HUES6 (cell line): ENCODE results near the gene KRTAP9-3.
"Not testable (repeated sequence)": the region's sequence is repeated elsewhere in the genome, so short reads cannot be mapped to it uniquely, and the experiment has no call there.

Experiments
- H3K27ac ChIP-seq: 2 replicates; pipeline ENCODE4 v1.7.0; 2013; ENCODE audit warnings: low read depth, mild to moderate bottlenecking, low read length, inconsistent platforms
- H3K27me3 ChIP-seq: 2 replicates; pipeline ENCODE4 v1.6.1; 2013; ENCODE audit warnings: low read length; ENCODE audit not compliant: control insufficient read depth, insufficient read depth
- H3K36me3 ChIP-seq: 2 replicates; pipeline ENCODE4 v1.6.1; 2013; ENCODE audit warnings: low read length; ENCODE audit not compliant: control insufficient read depth, insufficient read depth
- H3K4me1 ChIP-seq: 2 replicates; pipeline ENCODE4 v1.6.1; 2013; ENCODE audit warnings: low read length; ENCODE audit not compliant: control insufficient read depth, insufficient read depth
- H3K4me3 ChIP-seq: 2 replicates; pipeline ENCODE4 v1.5.1; 2013; ENCODE audit warnings: low read depth, low read length
- H3K9ac ChIP-seq: one replicate; pipeline ENCODE4 v1.6.1; 2013; ENCODE audit warnings: mild to moderate bottlenecking, low read length
- H3K9me3 ChIP-seq: 2 replicates; pipeline ENCODE4 v1.6.1; 2013; ENCODE audit warnings: low read depth, low read length; ENCODE audit not compliant: control insufficient read depth, insufficient read depth

The KRTAP9-3 gene

GRCh38 chr17:41215681-41216080, 16.6 kb upstream of the KRTAP9-3 start:
- Histone ChIP-seq H3K27ac (no peak overlapping the region), H3K36me3 (no peaks in the 10 kb centered on the region), H3K4me1 (no peaks in the 10 kb centered on the region), H3K9ac (no peak overlapping the region), H3K9me3 (no peaks in the 10 kb centered on the region), H3K4me3 (no peak overlapping the region), H3K27me3 (no peaks in the 10 kb centered on the region)

GRCh38 chr17:41223821-41224220, 8.4 kb upstream of the KRTAP9-3 start:
- H3K9ac ChIP-seq, result no peak overlapping the region
- no peak overlapping the region for H3K27ac ChIP-seq
- no peaks in the 10 kb centered on the region for H3K4me1 ChIP-seq
- H3K4me3 ChIP-seq, result no peak overlapping the region
- H3K36me3 ChIP-seq, result no peaks in the 10 kb centered on the region
- peaks cover 4% of the 10 kb centered on the region; the same call in 1 of the 2 replicates for H3K27me3 ChIP-seq
- no peaks in the 10 kb centered on the region for H3K9me3 ChIP-seq

- Histone ChIP-seq H3K4me3 (no peak overlapping the region), H3K36me3 (no peaks in the 10 kb centered on the region)
These were observed 6.2 kb upstream of the KRTAP9-3 start for GRCh38 chr17:41226051-41226450.

GRCh38 chr17:41226598-41227095, 5.6 kb upstream of the KRTAP9-3 start, which contains the start of gene KRTAP9-2:
Gene KRTAP9-2 (plus strand): TSS chr17:41226648. CDS start chr17:41226655, 7 bp downstream.
- not testable (repeated sequence) for H3K27me3 ChIP-seq, H3K9me3 ChIP-seq, H3K27ac ChIP-seq, H3K9ac ChIP-seq, H3K4me3 ChIP-seq, H3K4me1 ChIP-seq, H3K36me3 ChIP-seq

More at GRCh38 chr17:41226051-41226450, 6.2 kb upstream of the KRTAP9-3 start:
- Histone ChIP-seq H3K9ac (no peak overlapping the region), H3K4me1 (no peaks in the 10 kb centered on the region), H3K27me3 (peaks cover 4% of the 10 kb centered on the region; the same call in 1 of the 2 replicates), H3K9me3 (no peaks in the 10 kb centered on the region), H3K27ac (no peak overlapping the region)

- H3K9ac ChIP-seq, result no peak overlapping the region
- H3K9me3 ChIP-seq, result no peaks in the 10 kb centered on the region
- no peaks in the 10 kb centered on the region for H3K36me3 ChIP-seq
- no peak overlapping the region for H3K4me3 ChIP-seq
- no peaks in the 10 kb centered on the region for H3K4me1 ChIP-seq
- H3K27me3 ChIP-seq, result peaks cover 10% of the 10 kb centered on the region; the same call in 1 of the 2 replicates
- H3K27ac ChIP-seq, result no peak overlapping the region
These were observed 2.2 kb upstream of the KRTAP9-3 start for GRCh38 chr17:41230094-41230493.

- H3K4me3 ChIP-seq, result no peak overlapping the region
- H3K27ac ChIP-seq, result no peak overlapping the region
- H3K9ac ChIP-seq, result no peak overlapping the region
- peaks cover 11% of the 10 kb centered on the region for H3K27me3 ChIP-seq
- no peaks in the 10 kb centered on the region for H3K36me3 ChIP-seq
- H3K4me1 ChIP-seq, result no peaks in the 10 kb centered on the region
- no peaks in the 10 kb centered on the region for H3K9me3 ChIP-seq
These were observed 518 bp upstream of the KRTAP9-3 start for GRCh38 chr17:41231731-41232130.

- not testable (repeated sequence) for H3K36me3 ChIP-seq, H3K27ac ChIP-seq
These were observed 4.9 kb downstream of the KRTAP9-3 start for GRCh38 chr17:41237116-41237515.

GRCh38 chr17:41237949-41238437, 5.7 kb downstream of the KRTAP9-3 start, which contains the start of gene KRTAP9-8:
Gene KRTAP9-8 (plus strand): TSS chr17:41237999. CDS start chr17:41238052, 53 bp downstream.
- not testable (repeated sequence) for H3K9ac ChIP-seq, H3K4me3 ChIP-seq, H3K27ac ChIP-seq, H3K4me1 ChIP-seq, H3K9me3 ChIP-seq, H3K36me3 ChIP-seq
- H3K27me3 ChIP-seq, result peaks cover 15% of the 10 kb centered on the region

More at GRCh38 chr17:41237116-41237515, 4.9 kb downstream of the KRTAP9-3 start:
- not testable (repeated sequence) for H3K4me3 ChIP-seq, H3K9me3 ChIP-seq, H3K4me1 ChIP-seq, H3K9ac ChIP-seq
- peaks cover 15% of the 10 kb centered on the region for H3K27me3 ChIP-seq

GRCh38 chr17:41246995-41247787, 14.9 kb downstream of the KRTAP9-3 start:
- peaks cover 23% of the 10 kb centered on the region; the same call in 1 of the 2 replicates for H3K27me3 ChIP-seq
- H3K27ac ChIP-seq, H3K4me1 ChIP-seq, H3K4me3 ChIP-seq, H3K9me3 ChIP-seq, H3K9ac ChIP-seq, H3K36me3 ChIP-seq: not testable (repeated sequence)

- H3K9ac ChIP-seq, H3K4me3 ChIP-seq, H3K9me3 ChIP-seq, H3K27ac ChIP-seq, H3K36me3 ChIP-seq, H3K4me1 ChIP-seq: not testable (repeated sequence)
- H3K27me3 ChIP-seq, result peaks cover 42% of the 10 kb centered on the region
These were observed 17.5 kb downstream of the KRTAP9-3 start, which contains the start of gene KRTAP9-4 for GRCh38 chr17:41249637-41250240. Gene KRTAP9-4 (plus strand): TSS chr17:41249687. CDS start chr17:41249721, 34 bp downstream.

- Histone ChIP-seq H3K9ac (no peak overlapping the region), H3K27ac (no peak overlapping the region), H3K27me3 (peaks cover 42% of the 10 kb centered on the region), H3K4me3 (no peak overlapping the region), H3K9me3 (no peaks in the 10 kb centered on the region), H3K36me3 (no peaks in the 10 kb centered on the region), H3K4me1 (no peaks in the 10 kb centered on the region)
These were observed 19.0 kb downstream of the KRTAP9-3 start for GRCh38 chr17:41251261-41251660.
